Activated T-cell treated with anti-CD3 and anti-CD28 coated beads for 24 hours (primary cell): ENCODE results near the gene TRIO.

ENCODE experiments used
- DNase-seq: peaks from one replicate; pipeline ENCODE4 v3.0.0-alpha.2; 2020; ENCODE audit warnings: low read depth

TRIO gene

GRCh38 chr5:14247054-14247386 lies 103.9 kb downstream of the TRIO start:
- DNase-seq = no peak

- DNase-seq = no peak
Observed at GRCh38 chr5:14249258-14250082, 106.3 kb downstream of the TRIO start.

- DNase-seq = no peak
Observed at GRCh38 chr5:14250084-14250695, 107.0 kb downstream of the TRIO start.

- DNase-seq = no peak
Observed at GRCh38 chr5:14250748-14251701, 107.9 kb downstream of the TRIO start.

- no peak for DNase-seq
Observed at GRCh38 chr5:14251733-14252132, 108.6 kb downstream of the TRIO start.

- no peak for DNase-seq
Observed at GRCh38 chr5:14252793-14253192, 109.7 kb downstream of the TRIO start.

GRCh38 chr5:14254686-14255085 lies 111.5 kb downstream of the TRIO start:
- no peak for DNase-seq

- DNase-seq = no peak
Observed at GRCh38 chr5:14256026-14256690, 113.0 kb downstream of the TRIO start.

GRCh38 chr5:14256756-14257393 lies 113.7 kb downstream of the TRIO start:
- no peak for DNase-seq

GRCh38 chr5:14257995-14258403 lies 114.9 kb downstream of the TRIO start:
- DNase-seq = no peak

- no peak for DNase-seq
Observed at GRCh38 chr5:14258840-14259239, 115.7 kb downstream of the TRIO start.

GRCh38 chr5:14260637-14261036 lies 117.5 kb downstream of the TRIO start:
- DNase-seq = no peak

- DNase-seq = no peak
Observed at GRCh38 chr5:14261235-14261634, 118.1 kb downstream of the TRIO start.

GRCh38 chr5:14261856-14262611 lies 118.9 kb downstream of the TRIO start:
- DNase-seq = no peak

GRCh38 chr5:14263113-14263512 lies 120.0 kb downstream of the TRIO start:
- DNase-seq = no peak

- DNase-seq = no peak
Observed at GRCh38 chr5:14263699-14264098, 120.6 kb downstream of the TRIO start.

GRCh38 chr5:14264605-14265316 lies 121.6 kb downstream of the TRIO start:
- DNase-seq = peak; percentile 66

- no peak for DNase-seq
Observed at GRCh38 chr5:14265570-14265969, 122.4 kb downstream of the TRIO start.

GRCh38 chr5:14266171-14266570 lies 123.0 kb downstream of the TRIO start:
- DNase-seq = no peak

- DNase-seq = no peak
Observed at GRCh38 chr5:14266686-14267085, 123.5 kb downstream of the TRIO start.
